Globus pallidus (tissue), 1 donor: Measurements from ENCODE around the gene SCD5.

Source experiments
- DNase-seq: peaks from one replicate; pipeline ENCODE4 v3.0.0-alpha.2; 2015; ENCODE audit warnings: low spot score

The SCD5 gene

DNA sequence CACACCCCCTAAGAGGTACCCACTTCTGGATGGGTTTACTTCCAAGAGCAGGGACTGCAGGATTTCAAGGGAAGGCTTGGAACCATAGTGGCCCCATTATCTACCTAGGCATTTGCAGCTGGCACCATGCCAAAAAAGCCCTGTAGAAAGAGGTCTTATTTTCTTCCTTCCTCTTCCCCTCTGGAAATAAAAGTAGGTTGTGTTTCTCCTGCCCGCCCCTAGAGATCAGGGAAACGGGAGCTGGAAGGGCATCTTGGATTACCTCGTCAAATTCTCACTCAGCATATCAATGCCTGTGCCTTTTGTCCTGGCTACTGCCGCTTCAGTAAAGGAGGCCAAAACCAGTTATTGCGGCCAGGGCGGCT is 1.6 kb downstream of the SCD5 start:
- peak; percentile 68 for DNase-seq

DNA sequence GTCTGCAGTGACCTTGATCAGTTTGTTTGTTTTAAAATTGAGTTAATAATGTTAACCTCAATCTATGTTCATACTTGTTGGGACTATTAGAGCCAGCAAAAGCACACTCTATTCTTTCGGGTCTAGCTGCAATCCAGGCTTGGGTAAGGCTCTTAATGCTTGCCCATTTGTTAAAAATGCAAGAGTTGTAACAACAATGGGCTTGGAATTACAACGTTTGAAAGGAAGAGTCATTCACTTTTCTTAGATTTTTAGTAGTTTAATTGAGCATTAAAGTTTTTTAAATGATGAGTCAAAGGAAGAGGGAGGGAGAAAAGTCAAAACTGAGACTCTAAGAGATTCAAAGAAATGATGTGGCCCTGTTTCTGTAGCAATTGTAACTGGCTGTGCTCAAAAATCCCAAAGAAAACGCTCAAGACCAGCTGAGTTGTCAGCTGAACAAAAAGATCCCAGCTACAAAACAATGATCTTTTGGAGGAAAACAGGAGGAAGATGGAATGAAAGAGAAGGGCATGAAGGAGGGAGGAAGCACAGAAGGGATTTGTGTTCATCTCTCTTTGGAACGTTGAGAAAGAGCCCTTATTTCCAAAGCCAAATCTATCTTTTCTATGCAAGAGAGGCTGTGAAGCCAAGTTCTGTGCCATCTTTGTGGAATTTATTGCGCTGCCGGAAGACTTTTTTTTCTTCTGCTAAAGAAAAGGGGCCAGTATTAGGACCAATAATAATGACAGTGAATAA is 5.5 kb downstream of the SCD5 start:
- peak; percentile 88 for DNase-seq

DNA sequence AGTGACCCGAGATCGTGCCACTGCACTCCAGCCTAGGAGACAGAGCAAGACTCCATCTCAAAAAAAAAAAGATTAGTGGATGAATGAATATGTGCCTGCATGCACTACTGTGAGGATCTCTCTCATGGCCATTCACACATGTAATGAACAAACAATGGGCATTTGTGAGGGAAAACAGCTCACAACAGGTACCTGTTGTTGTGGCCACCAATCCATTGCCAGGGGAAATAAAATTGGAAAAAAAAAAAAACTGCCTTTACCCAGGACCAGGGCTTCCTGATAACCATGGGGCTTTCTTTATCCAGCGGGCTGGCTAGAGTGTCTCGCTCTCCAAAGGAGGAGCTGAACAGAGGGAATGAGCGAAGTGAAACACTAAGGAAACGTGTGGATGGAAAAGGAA is 7.4 kb downstream of the SCD5 start:
- no peak for DNase-seq

DNA sequence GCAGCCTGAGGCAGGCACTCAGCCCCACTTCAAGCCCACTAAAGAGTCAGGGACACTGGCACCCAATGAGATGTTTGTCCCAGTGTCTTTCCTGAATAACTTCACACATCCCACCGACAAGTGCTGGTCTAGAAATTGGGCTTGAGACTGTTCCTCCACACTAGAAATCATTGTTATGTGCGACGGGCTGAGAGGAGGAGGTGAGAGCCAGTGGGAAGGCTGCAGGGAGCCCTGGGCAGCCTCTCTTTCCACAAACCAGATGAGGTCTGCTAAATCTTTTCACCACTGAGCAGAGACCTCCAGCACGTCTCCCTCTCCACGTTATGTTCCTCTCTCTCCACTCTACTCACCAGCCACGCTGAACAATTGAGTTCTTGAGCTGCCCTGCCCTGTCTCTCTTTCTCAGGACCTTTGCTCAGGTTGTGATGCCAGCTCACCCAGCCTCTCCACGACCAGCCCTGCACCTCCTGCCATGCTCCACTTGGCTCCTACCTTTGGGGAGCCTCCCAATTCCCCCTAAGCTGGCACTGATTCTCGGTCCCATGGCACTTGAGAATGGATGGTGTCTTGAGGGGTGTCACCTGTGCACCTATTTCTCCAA is 8.4 kb downstream of the SCD5 start:
- no peak for DNase-seq

DNA sequence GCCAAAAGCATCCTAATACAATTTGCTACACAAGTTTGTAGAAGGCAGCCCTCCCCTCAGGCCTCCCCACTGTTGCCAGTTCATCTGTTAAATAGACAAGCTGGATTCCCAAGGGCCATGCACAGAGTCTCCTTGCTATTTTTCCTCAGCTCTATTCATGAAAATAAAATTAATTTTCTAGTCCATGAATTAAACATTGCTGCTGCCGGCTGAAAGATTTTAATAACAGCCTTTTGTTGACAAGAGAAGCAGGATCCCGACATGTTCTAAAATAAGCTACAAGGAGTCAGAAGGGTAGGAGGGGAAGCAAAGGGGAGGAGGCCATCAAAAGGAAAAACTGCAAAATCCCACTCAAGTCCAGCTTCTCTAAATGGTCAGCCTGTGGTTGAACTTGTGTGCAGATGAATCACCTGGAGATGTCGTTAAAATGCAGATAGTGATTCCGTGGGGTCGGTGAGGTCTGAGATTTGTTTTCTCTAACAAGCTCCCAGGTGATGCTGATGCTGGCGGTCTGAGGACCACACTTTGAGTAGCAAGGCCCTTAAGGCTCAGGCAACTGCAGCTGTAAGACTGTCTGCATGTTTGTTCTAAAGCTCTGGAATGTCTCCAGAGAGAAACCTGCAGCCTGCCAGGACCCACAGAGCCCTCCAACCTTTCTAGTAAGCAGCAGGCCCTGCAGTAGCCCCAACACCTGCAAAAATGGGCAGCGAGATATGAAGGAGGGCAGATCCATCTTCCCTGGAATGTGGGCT is 9.4 kb downstream of the SCD5 start:
- DNase-seq, result no peak

DNA sequence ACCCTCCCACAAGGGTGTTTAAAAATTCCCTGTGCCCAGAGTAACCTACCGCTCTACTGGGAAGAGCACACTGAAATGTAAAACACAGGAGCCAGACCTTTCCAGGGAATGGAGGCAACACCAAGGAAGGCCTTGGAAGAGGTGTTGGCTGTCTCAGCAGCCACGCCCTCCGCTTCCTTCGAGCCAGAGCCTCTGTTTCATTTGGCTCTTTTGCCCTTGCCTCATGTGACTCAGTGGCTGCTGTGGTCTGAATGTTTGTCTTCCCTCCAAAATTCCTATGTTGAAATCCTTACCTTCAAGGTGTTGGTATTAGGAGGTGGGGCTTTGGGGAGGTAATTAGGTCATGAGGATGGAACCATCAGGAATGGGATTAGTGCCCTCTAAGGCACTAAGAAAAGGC is 11.3 kb downstream of the SCD5 start:
- DNase-seq, result no peak

DNA sequence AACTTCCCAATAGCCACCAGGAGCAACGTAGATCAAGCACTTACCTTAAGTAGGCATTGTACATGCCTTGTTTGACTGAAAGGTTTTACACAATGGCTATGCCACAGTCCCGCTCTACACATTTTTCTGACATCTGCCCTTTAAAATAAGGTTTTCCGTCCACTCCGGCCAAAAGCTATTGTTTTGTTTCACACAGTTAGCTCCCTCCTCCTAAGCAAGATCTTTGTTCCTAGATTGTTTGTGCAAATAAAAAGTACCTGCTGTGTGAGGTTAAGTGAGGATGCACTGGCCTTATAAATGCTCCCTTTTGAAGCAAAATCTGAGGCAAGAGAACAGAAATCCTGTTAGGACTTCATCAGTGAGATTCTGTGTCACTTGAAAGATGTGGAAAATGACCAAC is 11.8 kb downstream of the SCD5 start:
- DNase-seq, result no peak

DNA sequence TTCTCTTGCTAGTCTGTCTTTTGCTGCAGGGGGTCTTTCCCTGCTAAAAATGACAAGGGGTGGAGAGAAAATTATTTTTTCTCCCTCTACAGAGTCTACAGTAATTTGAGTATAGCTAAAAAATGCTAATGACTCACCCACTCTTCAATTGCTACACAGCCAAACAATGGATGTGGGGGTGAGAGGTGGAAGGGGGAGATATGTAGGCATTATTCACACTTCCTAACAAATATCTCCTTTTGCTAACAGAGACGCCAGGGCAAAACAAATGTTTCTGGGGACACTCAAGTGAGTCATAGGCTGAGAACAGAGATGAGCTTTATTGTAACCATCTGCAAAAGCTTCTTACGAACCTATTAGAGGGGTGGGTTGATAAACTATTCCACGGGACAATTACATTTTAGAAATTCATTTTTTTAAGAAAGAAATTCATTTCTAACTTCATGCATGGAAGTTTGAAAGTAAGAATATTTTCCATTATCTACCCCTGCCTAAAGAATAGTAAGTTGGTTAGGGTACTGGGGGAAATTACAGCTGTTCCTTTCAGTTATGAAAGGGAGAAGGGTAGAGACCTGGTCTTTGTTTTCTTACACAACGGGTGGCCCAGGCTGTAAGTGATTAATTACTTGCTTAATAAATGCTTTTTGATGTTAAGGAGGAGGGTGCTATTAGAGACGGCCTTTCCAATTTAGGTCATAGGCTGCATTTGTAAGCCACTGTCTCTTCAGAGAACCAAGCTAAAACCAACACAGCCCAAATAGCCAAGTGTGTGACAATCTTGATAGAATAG is 12.8 kb downstream of the SCD5 start:
- peak; percentile 70 for DNase-seq

DNA sequence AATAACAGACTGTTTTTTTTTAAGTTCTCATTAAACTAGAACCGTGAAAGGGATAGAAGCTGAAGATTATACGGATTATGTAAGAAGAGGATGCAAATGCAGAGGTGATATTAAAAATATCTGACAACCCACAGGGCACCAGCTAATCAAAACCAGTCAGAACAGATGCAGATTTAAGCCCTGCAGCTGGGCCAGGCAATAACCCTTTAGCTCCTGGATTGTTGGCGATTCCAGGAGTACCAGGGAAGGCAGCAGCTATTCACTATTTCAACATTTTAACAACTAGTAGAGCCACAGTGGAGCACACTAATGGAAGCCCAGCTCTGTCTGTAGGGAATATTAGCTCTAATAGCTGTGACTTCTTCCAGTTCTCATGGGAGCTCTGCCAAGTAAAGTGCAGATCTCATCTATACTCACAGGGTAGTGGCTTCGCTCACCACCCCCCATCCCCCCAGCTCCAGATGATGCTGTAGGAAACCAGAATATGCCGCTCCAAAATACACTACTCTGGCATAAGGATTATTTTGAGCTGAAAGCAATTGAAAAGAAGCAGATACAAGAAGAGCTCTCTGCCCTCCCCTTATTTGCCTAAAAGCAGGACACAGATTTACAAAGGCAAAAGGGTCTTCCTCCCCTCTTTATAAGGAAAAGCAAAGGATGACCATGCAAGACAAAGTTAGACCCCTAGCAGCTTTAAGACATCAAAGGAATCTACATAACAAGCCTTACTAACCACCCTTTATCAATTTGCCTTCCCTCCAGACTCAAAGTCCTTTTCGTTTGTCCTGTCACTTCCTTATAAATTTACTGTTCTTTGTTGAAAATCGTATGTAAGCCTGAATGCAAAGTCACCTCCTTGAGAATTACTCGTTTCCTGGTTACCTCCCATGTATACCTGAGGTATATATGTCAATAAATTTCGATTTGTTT is 13.7 kb downstream of the SCD5 start:
- no peak for DNase-seq

DNA sequence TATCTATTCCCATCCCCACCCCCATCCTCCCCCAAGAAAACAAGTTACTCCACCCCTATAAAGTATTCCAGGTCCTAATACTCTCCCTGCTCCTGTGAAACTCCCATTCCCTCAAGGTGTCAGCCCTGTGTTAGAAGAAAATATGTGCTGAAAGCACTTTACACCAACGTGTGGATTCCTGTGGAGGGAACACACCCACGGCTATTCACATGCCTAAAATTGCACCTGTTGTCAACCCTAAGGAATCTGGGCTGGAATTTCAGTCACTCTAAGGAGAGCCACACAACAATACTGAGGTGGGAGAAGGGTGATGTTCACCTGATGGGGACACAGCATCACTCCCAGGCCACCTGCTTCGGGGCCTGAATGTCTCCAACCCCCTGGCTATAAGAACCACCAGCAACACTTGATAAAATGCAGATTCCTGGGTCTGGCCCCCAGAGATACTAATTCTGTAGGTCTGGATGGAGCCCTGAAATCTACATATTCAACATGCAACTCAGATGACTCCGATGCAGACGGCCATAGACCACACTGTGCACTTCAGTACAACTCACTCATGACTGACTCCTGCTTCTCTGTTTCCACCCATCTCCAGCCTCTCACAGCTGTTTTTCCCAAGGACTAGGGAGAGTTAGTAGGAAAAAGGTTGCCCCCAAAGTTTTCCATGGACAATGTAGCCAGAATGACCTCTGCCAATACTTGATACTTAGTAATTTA is 15.8 kb downstream of the SCD5 start:
- DNase-seq, result no peak

DNA sequence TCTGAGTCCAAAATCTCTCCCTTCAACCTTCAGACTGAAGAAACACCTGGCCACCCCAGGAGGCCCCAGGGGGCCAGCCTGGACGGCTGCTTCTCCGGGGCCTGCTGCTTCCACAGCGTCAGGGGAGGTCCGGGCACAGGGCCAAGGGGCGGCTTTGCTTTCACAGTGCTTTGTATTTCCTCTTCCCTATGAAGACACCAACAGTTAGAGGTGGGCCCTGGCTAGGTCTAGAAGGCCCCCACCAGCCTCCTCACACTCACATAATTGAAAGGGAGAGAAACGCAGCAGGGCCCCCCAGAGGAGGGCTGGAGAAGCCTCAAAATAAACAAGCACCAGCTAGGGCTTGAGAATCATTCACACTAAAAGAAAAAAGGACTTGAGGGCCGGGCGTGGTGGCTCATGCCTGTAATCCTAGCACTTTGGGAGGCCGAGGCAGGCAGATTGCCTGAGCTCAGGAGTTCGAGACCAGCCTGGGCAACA is 17.8 kb downstream of the SCD5 start:
- peak; percentile 72 for DNase-seq

DNA sequence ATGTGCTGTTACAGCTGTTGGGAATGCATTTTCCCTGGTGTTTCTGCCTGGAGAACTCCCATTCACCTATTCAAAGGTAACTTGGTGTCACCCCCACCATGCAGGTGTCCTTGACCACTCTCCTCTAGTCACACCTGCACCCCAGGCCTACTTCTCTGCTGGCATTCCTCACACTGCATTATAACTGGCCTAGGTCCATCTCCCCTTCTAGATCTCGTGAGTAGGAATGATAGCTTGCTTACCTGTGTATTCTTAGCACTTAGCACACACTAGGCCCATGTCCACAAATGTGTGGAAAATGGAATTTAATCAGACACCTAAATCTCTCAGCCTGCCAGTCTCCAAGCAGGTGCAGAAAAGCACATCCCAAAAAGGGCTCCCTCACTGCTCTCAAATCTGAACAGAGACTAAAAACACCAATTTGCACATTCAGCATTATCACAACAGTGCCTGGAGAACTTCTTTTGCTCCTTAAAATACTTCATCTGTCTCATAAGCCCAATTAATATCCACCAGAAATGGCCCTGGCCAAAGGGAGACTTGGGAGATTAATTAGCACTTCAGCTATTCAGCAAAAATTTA is 18.3 kb downstream of the SCD5 start:
- DNase-seq, result no peak

DNA sequence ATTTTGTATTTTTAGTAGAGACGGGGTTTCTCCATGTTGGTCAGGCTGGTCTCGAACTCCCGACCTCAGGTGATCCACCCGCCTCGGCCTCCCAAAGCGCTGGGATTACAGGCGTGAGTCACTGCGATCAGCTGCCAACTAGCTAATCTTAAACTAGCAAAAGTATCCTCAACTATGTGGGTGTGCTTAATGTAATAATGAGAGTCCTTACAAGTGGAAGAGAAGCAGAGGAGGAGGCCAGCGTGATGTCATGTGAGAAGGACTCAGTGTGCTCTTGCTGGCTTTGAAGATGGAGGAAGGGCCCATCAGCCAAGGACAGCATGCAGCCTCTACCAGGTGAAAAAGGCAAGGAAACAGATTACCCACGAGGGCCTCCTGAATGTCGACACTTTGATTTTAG is 19.6 kb downstream of the SCD5 start:
- DNase-seq, result no peak

DNA sequence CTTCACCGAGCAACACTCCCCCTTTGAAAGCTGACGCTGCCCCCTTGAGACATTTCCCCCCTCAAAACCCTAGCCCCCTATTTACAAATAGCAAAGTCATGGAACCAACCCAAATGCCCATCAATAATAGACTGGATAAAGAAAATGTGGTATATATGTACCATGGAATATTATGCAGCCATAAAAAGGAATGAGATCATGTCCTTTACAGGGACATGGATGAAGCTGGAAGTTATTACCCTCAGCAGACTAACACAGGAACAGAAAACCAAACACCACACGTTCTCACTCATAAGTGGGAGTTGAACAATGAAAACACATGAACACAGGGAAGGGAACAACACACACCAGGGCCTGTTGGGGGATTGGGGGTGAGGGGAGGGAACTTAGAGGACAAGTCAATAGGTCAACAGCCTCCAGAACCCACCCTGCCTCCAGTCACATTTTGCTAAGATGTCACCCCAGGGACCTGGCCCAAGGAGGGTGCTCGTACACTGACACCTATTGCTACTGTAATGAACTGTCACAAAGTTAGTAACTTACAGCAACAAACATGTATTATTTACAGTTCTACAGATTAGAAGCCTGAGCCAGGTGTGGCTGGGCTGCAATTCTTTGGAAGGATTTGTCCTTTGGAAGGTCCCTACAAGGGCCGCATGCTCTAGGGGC is 20.6 kb downstream of the SCD5 start:
- DNase-seq, result no peak

DNA sequence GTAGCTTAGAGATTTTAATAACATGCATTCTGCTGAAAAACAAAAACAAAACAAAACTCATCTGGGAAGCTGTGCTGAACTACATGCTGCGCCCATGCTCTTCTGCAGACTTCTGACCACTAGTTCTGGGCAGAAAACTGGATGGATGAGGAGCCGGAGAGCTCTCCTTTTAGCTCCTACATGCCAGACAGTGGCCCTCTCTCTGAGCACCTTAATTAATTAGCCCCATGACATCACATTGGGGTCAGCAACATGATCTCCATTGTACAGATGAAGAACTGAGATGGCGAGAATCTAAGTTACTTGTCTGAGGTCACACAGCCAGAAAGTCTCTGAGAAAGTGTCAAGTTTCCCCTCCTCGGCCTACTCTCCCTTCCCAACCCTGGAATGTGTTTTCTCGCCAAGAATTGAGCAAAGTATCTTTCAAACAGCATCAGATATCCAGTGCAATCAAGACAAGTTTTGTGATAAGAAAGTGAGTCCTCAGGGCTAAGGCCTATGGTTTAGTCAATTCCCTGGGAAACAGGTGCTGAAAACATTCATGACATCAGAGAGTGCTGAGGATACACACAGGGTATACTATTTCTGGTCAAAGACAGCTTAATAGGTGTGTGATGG is 21.6 kb downstream of the SCD5 start:
- no peak for DNase-seq

DNA sequence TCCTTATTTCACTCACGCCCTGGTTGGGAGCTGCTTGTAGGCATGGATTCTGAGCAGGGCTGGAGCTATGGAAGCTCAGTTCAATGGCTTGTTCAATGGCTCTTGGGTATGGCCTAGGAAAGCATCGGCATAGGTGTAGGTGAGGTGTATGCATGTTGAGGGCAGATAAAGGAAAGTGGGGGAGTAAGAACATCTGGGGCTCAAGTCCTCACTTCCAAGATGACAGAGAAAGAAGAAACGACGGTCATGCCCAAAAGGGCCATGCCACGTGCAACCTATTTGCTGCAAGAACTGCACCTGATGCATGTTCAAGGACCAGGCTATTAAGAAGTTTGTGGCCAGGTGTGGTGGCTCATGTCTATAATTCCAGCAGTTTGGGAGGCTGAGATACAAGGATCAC is 23.4 kb downstream of the SCD5 start:
- DNase-seq, result no peak

DNA sequence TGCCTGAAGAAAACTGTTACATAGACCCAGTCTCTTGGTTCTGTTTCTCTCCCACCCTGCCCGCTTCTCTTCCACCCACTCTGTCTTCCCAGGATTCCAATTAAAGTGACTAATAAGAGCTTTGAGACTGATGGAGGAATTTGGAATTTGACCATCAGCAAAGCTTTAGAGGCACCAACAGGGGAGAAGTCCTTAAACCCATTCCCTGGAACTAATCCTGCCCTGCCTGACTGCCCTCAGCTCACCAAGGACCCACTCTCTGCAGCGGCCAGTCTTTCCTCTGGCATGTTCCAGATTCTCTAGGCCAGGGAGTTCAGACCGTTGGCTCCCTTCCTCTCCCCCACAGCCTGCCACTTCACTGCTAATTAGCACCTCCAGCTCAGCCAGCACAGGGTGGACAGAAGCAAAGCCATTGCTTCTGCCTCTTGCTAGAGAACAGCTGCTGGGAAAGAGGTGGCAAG is 23.9 kb downstream of the SCD5 start:
- no peak for DNase-seq

DNA sequence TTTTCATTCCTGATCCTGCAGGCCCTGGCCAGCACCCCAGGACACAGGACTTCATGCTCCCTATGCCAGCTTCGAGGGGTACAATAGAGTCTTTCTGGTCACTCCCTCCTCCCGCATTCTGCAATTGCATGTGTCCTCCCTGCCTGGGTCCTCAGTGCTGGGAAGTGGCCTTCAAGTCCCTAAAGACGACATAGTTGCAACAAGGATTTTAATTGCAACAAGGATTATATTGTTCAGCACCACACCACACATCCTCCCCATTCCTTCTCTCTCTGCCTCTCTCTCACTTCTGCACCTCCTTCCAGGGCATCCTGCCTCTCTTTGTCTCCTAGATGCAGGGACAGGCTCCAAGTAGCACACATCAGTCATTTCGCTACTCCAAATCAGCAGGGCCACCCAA is 25.5 kb downstream of the SCD5 start:
- DNase-seq, result peak; percentile 80

DNA sequence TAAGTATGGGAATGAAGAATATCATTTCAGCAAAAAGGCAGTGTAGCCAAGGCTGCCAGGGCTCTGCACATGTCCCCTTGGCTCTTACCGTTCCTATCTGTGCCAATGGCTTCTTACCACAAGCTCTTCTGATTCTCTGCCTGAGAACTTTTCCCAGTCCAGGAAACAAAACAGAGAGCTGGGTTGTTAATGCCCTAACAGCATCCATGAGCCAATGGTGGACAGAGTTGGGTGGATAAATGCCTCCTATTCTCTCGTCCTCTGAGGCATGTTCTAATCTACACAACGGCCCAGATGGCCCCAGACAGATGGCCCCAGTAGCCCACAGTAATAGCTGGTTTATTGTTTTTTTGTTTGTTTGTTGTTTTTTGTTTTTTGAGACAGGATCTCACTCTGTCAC is 28.0 kb downstream of the SCD5 start:
- peak; percentile 98 for DNase-seq
